Cardiac muscle cell (in vitro differentiated cells and primary cell): ENCODE data around the gene CTNNA2. TPM values are rescaled to one million over a fixed set of nuclear protein-coding genes. Genes with fewer than 3 reads are reported as not detected.

ENCODE experiments used
- DNase-seq, 2 donors: peaks; one replicate each; pipeline versions ENCODE4 v3.0.0 to v3.0.0-alpha.2; 2010 to 2017; ENCODE audit warnings: low read depth in 1 of 2, low spot score in 1 of 2
- H3K27ac ChIP-seq: fragments of 200-600 bp; sonication (generic); 2 replicates; pipeline ENCODE4 v1.5.1; 2016
- H3K27me3 ChIP-seq: fragments of 200-600 bp; sonication (generic); 2 replicates; pipeline ENCODE4 v1.6.0; 2016; ENCODE audit warnings: control low read depth
- H3K36me3 ChIP-seq: fragments of 200-600 bp; sonication (generic); 2 replicates; pipeline ENCODE4 v1.5.1; 2016; ENCODE audit warnings: control low read depth
- H3K4me1 ChIP-seq: fragments of 200-600 bp; sonication (generic); 2 replicates; pipeline ENCODE4 v1.8.1; 2017; ENCODE audit warnings: low read depth, mild to moderate bottlenecking, mixed run types
- H3K4me3 ChIP-seq: fragments of 200-600 bp; sonication (generic); 2 replicates; pipeline ENCODE4 v1.5.1; 2016; ENCODE audit warnings: mild to moderate bottlenecking
- H3K9me3 ChIP-seq: fragments of 200-600 bp; sonication (generic); 2 replicates; pipeline ENCODE4 v1.5.1; 2017; ENCODE audit warnings: low read depth, mild to moderate bottlenecking, control low read depth
- CTCF ChIP-seq: IDR thresholded peaks from 2 replicates; pipeline ENCODE4 v1.5.1; 2012; ENCODE audit warnings: low read depth, mild to moderate bottlenecking, low read length
- polyA plus RNA-seq: library from polyadenylated mRNA; unstranded; fragments of >200 nt; fragmentation: Nextera tagmentation; extraction: Ambion mirVana; gene quantifications from 2 replicates; pipeline ENCODE4 v1.2.1, GENCODE V29; 2016
- total RNA-seq: library from RNA; depleted of rRNA; stranded (reverse); fragments of >200 nt; gene quantifications from 2 replicates; pipeline ENCODE4 v1.2.3, GENCODE V29; 2016

The CTNNA2 gene
- total and polyA plus RNA-seq, 2 experiments from 2014 or later = 7.4 to 17.4 TPM

- Histone ChIP-seq H3K9me3 (no peaks in the 10 kb centered on the region), H3K27me3 (no peaks in the 10 kb centered on the region)
Observed at GRCh38 chr2:80040226-80040625, 527.4 kb downstream of the CTNNA2 start.

GRCh38 chr2:80042635-80043034, 529.8 kb downstream of the CTNNA2 start:
- DNase-seq = no peak
- H3K4me1 ChIP-seq = no peaks in the 10 kb centered on the region
- H3K4me3 ChIP-seq = no peak overlapping the region
- no peak overlapping the region for H3K27ac ChIP-seq
- no peaks in the 10 kb centered on the region for H3K36me3 ChIP-seq
- no peak for TF ChIP-seq CTCF
- H3K27me3 ChIP-seq = no peaks in the 10 kb centered on the region
- H3K9me3 ChIP-seq = no peaks in the 10 kb centered on the region

More at GRCh38 chr2:80040226-80040625, 527.4 kb downstream of the CTNNA2 start:
- no peaks in the 10 kb centered on the region for H3K36me3 ChIP-seq
- TF ChIP-seq CTCF = no peak
- no peak for DNase-seq
- no peak overlapping the region for H3K27ac ChIP-seq
- no peak overlapping the region for H3K4me3 ChIP-seq
- no peaks in the 10 kb centered on the region for H3K4me1 ChIP-seq

DNA sequence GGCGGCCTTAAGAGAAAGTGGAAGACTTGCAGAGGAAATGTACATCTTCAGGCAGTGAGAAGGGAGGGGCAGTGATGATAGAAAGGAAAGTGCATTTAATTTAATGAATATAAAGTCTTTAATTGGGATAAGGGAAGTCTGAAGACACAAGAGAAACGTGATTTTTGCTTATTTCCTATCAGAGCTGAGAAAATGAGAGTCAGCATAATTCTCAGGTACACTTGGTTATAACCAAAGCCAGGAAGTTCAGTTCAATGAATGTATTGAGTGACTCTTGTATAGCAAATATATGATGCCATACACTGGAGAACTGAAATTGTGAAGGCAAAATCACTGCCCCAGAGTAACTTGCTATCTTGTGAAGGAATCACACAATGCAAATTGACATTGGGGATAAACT, 535.4 kb downstream of the CTNNA2 start:
- no peak overlapping the region for H3K4me3 ChIP-seq
- no peaks in the 10 kb centered on the region for H3K27me3 ChIP-seq
- no peaks in the 10 kb centered on the region for H3K9me3 ChIP-seq
- TF ChIP-seq CTCF = no peak
- DNase-seq = no peak
- no peaks in the 10 kb centered on the region for H3K36me3 ChIP-seq
- no peak overlapping the region for H3K27ac ChIP-seq
- no peaks in the 10 kb centered on the region for H3K4me1 ChIP-seq

DNA sequence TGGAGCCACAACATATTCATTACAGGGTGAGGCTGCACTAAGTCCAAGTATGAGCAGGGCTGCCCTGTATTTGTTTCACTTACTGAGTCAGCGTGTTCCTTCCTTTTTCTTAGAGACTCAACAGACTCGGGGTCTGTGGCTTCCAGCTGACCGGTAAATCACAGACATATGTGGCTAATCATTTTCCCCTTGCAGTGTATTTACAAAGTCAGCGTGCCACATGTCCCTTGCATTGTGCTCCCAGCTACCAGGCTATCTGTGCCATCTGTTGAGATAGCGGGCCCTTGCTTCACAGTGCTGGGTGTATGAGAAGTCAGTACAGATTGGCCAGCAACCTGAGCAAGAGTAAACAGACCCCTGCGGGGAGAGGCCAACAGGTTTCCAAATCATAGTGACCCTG, 537.4 kb downstream of the CTNNA2 start:
- Histone ChIP-seq H3K4me3 (no peak overlapping the region), H3K27me3 (no peaks in the 10 kb centered on the region), H3K36me3 (no peaks in the 10 kb centered on the region), H3K4me1 (peaks cover 7% of the 10 kb centered on the region), H3K27ac (no peak overlapping the region), H3K9me3 (no peaks in the 10 kb centered on the region)
- DNase-seq = no peak
- TF ChIP-seq CTCF = no peak

- peaks cover 7% of the 10 kb centered on the region for H3K4me1 ChIP-seq
- no peaks in the 10 kb centered on the region for H3K9me3 ChIP-seq
- no peak overlapping the region for H3K27ac ChIP-seq
- H3K4me3 ChIP-seq = no peak overlapping the region
- H3K36me3 ChIP-seq = no peaks in the 10 kb centered on the region
- TF ChIP-seq CTCF = no peak
- peak in 1 of 2 donors; percentile 35 for DNase-seq
- no peaks in the 10 kb centered on the region for H3K27me3 ChIP-seq
Observed at GRCh38 chr2:80053522-80054345, 540.9 kb downstream of the CTNNA2 start.
